NCI-H2196 treated with DMSO at 0.1 percent for 48 hours (cell line): ENCODE data around the gene GALNT1.

Experiments
- DNase-seq: peaks from one replicate; lab custom pipeline; 2025; ENCODE audit not compliant: unreplicated experiment; lab: John Stamatoyannopoulos, UW

Gene GALNT1

DNA sequence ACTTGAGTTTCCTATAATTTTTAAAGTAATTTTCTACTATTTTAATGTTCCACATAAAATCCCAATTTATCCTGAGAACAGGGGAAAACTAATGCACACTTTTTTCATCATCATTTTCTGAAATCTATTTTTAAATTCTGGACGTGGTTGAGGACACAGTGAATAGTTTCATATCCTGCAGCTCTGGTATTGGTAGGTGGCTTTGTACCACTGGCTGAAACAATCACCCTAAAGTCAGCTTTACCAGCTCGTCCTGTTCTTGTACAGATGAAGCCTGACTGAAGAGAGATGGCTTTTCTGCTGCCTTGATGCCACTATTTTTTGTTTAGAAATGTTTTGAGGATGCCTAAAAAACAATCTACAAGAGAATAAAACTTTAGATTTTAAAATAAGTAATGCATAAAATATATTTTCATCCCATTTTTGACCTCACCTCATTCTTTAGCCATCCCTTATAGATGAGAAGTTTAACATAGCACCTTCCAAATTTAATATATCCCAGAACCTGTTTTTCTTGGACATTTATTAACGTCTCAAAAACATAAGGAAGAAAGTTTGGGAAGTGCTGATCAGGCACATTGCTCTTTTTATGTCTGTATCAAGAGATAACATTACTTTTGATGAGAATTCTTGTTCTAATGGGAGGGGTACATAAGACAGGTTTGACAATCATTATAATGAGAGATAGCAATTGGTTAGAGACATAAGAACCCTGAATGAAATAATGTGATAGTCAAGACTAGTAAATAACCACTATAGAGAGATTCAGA is 80.9 kb downstream of the GALNT1 start:
- DNase-seq: no peak

DNA sequence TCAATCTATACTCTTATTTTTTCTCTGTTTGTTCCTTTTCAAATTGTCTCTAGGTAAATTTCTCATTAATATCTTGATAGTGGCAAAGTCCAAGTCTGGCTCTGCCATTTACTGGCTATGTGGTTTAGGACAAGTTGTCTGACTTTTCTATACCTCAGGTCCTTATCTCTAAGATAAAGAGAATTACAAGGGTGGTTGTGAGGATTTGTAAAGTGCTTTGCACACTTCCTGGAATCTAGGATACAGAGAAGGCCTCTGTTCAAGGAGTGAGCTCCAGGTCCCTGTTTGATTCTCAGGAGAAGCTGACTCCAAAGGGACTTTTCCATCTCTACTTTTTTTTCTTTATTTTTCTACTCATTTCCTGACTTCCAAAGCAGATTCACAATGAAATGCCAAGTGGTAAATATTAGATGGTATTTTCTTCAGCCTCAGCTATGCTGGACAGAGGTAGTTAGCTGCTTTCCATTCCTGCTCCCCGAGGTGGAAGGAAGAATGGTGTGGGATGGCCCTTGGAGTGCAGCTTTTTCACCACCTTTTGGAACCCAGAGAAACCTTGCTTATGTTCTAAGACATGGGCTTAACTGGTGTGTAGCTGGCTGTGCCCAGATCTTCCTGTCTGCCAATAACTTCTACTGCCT is 90.5 kb downstream of the GALNT1 start:
- no peak for DNase-seq

GRCh38 chr18:35672897-35673296 is 91.4 kb downstream of the GALNT1 start:
- no peak for DNase-seq

DNA sequence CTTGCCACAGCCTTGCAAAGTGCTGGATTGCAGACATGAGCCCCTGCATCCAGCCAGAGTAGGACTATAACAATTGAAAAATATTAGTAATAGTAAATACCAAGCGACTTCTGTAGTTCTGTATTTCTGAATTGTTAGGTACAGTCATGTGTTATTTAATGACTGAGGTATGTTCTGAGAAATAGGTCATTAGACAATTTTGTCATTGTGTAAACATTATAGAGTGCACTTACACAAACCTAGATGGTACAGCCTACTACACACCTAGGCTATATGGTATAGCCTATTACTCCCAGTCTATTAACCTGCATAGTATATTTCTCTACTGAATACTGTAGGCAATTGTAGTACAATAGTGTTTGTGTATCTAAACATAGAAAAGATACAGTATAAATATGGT is 92.1 kb downstream of the GALNT1 start:
- DNase-seq: no peak

GRCh38 chr18:35680139-35680551 is 98.6 kb downstream of the GALNT1 start:
- no peak for DNase-seq

DNA sequence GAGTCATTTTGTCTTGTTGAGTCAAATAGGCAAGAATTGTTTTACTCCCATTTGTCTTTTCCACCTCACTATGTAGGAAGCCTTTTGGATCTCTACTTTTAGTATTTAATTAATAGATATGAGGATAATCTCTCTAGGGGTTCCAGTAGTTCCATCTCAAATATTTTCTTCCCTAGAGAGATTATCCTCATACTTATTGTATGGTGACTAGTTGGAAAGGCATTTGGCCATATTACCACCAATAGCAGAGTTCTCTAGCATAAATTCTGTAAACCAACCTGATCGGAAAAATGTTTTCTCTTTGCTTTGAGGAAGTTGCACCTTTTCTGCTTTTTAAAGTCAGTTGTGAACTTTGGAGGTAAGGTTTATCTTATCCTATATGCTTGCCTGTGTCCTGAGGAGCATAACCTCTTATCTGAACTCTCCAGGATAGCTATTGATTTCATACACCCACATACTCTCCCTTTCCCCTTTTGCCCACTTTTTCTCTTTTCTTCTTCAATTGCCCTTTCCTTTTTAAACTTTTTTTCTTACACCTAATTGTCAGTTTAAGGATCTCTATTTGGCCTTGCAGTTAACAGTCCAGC is 100.8 kb downstream of the GALNT1 start:
- DNase-seq: no peak

GRCh38 chr18:35683021-35683420 is 101.5 kb downstream of the GALNT1 start:
- DNase-seq: no peak

DNA sequence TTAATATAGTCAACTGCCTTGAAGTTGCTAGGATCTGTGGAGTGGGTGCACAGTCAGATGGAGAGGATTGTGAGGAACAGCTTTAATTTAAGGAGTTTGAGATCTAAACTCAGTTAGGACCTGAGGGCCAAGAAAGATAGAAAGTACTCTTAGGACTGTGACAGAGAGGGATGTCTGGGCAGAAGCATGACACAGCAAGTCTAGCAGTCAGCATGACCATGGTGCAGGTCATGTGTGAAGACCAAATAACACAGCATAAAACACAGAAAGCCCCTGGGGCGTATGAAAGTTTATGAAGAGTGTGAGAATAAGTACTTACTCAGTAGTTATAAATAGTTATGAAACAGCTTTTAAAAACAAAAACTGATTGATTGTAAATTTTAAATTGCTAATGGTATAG is 107.2 kb downstream of the GALNT1 start:
- DNase-seq: no peak

DNA sequence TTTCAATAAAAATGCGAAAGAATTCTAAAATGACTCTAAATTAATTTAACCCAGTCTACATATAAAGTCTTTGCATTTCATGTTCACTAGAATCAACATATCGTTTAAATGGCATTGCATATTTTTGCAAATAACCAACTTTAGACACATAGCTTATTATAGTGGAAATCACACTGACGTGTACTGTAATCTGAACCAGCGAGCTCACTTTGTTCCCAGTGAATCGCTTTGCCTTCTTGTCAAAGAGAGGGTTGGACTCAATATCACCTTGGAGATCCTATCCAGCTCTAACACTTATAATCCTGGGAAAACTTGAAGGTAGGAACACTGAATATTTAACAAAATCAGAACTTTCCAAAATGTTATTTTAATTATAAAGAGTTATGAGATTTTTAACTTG is 108.2 kb downstream of the GALNT1 start:
- no peak for DNase-seq

- no peak for DNase-seq
Observed at GRCh38 chr18:35691625-35692024, 110.1 kb downstream of the GALNT1 start.

DNA sequence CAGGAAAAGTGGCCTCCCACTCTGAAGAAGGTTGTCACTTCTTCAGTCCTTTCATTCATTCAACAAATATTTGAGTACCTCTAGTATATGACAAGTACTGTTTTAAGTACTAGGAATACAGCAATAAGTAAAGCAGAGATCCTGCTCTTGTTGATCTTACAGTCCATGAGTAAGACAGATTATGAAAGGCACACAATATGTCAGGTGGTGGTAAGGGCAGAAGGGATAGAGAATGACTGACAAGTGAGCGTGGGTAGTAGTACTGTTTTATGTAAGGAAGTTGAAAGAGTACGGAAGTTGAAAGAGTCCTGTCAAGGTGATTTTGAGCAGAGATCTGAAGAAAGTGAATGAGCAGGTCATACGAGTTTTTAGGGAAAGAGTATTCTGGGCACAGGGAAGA is 111.3 kb downstream of the GALNT1 start:
- no peak for DNase-seq

DNA sequence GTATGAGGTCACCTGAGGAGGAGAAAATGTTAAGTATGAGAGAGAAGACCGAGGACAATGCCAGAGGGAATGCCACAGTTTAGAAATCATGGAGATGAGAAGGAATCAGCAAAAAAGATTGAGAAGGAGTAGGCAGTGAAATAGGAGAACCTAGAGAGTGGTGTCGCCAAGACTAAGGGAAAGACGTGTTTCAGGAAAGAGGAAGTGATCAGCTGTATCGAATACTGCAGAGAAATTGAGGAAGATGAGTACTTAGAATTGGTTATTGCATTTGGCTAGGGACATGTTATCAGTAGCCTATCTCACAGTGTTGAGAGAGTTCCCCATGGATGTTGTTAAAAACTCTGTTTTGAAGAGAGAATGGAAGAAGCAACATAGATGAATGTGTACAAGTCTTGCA is 112.3 kb downstream of the GALNT1 start:
- DNase-seq: no peak

DNA sequence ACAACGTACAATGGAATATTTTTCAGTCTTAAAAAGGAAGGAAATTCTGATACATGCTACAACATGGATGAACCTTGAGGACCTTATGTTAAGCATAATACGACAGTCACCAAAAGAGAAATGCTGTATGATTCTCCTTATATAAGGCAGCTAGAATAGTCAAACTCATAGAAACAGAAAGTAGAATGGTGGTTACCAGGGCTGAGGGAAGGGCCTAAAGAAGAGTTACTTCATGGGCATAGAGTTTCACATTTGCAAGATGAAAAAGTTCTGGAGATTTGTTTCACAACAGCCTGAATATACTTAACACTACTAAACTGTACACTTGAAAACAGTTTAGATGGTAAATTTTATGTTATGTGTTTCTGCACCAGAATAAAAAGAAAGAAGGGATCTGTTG is 113.3 kb downstream of the GALNT1 start:
- no peak for DNase-seq

GRCh38 chr18:35695384-35695783 is 113.8 kb downstream of the GALNT1 start:
- no peak for DNase-seq

- DNase-seq: no peak
Observed at GRCh38 chr18:35695803-35696202, 114.3 kb downstream of the GALNT1 start.

DNA sequence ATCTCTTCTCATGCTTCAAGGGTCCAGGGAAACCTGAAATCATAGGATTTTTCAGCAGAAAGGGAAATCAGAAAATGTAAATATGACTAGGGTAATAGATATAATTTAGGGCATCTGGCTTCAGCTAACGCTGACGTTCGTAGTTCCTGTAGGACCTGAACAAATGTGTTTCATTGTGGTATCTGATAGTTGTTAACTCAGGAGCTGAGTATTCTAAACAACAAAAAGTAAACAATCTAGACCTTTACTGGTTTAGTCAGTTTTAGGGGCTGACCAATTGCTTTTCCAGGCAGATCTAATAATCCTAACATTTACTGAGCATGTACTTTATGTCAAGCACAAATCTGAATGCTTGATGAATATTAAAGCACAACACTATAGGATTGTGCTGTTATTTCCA is 114.8 kb downstream of the GALNT1 start:
- DNase-seq: no peak

DNA sequence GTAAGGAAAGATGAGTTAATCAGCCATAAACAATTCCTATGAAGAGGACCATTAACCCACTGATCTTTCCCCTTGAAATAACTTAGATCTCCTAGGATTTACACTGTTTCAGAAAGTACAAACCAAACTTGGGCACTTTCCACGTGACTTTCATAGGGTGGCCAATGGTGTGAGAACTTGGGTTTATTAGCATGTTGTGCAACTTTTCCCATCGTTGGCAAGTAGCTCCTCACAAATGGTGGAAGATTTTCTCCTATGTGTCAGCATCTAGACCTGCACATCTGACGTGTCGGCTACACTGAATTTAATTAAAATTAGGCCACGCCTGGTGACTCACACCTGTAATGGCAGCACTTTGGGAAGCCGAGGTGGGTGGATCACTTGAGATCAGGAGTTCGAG is 116.3 kb downstream of the GALNT1 start:
- no peak for DNase-seq

GRCh38 chr18:35703043-35703688 is 121.6 kb downstream of the GALNT1 start:
- DNase-seq: no peak

DNA sequence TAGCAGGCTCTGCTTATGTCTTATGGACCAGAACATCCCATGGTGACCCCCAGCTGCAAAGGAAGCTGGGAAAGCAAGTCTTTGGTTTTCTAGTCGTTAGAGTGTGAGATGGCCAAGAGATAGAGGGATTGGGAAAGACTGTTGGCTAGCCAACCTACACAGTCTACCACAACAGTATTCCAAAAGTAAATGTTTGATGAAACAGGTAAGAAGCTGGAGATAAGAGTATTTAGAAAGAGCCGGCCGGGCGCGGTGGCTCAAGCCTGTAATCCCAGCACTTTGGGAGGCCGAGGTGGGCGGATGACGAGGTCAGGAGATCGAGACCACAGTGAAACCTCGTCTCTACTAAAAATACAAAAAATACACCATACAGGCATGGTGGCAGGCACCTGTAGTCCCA is 124.4 kb downstream of the GALNT1 start:
- DNase-seq: no peak

- DNase-seq: no peak
Observed at GRCh38 chr18:35707247-35707646, 125.7 kb downstream of the GALNT1 start.

- DNase-seq: no peak
Observed at GRCh38 chr18:35707674-35708073, 126.1 kb downstream of the GALNT1 start.

- DNase-seq: no peak
Observed at GRCh38 chr18:35710581-35710980, 129.0 kb downstream of the GALNT1 start.
